Lung (tissue), 12 donors: ENCODE results near the gene RNF167. TPM values are rescaled to one million over a fixed set of nuclear protein-coding genes. Genes with fewer than 3 reads are reported as not detected.

Source experiments
- ATAC-seq: fragments of 200-7000 bp; cut with Tn5 transposase; one replicate; pipeline ENCODE4 v1.9.1; 2020; ENCODE audit warnings: moderate number of reproducible peaks; ENCODE audit not compliant: insufficient read depth, low FRiP score
- DNase-seq, 3 donors: peaks; one replicate each; pipeline ENCODE4 v3.0.0-alpha.2; 2013 to 2017
- H3K27ac ChIP-seq, 2 donors: one replicate each; pipeline ENCODE4 v1.5.1; 2013; ENCODE audit warnings: mild to moderate bottlenecking in 2 of 2, moderate library complexity in 2 of 2, control low read depth in 1 of 2, inconsistent platforms in 1 of 2, low read depth in 1 of 2, low read length in 1 of 2
- H3K27me3 ChIP-seq, 3 donors: one replicate each; pipeline ENCODE4 v1.5.1; 2013; ENCODE audit warnings: low read length in 2 of 3; ENCODE audit not compliant: control insufficient read depth in 3 of 3, insufficient read depth in 3 of 3
- H3K36me3 ChIP-seq, 4 donors: one replicate each; pipeline ENCODE4 v1.5.1; 2013; ENCODE audit warnings: low read length in 4 of 4, mild to moderate bottlenecking in 1 of 4, moderate library complexity in 1 of 4; ENCODE audit not compliant: control insufficient read depth in 4 of 4, insufficient read depth in 4 of 4
- H3K4me1 ChIP-seq, 5 donors: one replicate each; pipeline ENCODE4 v1.5.1; 2013; ENCODE audit warnings: low read length in 5 of 5, mild to moderate bottlenecking in 2 of 5, moderate library complexity in 1 of 5; ENCODE audit not compliant: control insufficient read depth in 5 of 5, insufficient read depth in 5 of 5
- H3K4me3 ChIP-seq: one replicate; pipeline ENCODE4 v1.5.1; 2013; ENCODE audit warnings: mild to moderate bottlenecking, control low read depth, moderate library complexity
- H3K9ac ChIP-seq, 2 donors: one replicate each; pipeline ENCODE4 v1.5.1; 2013; ENCODE audit warnings: low read length in 2 of 2, control low read depth in 1 of 2; ENCODE audit not compliant: insufficient read depth in 1 of 2
- H3K9me3 ChIP-seq, 4 donors: one replicate each; pipeline ENCODE4 v1.5.1; 2013; ENCODE audit warnings: low read length in 3 of 4, mild to moderate bottlenecking in 1 of 4, moderate library complexity in 1 of 4; ENCODE audit not compliant: control insufficient read depth in 4 of 4, insufficient read depth in 3 of 4
- WGBS, 2 donors: extraction: QIAGEN DNeasy Blood & Tissue Kit; methylation state at CpG; one replicate each; pipeline ENCODE4 v1.1.7; 2013; 5-methylcytosine and 5-hydroxymethylcytosine counted together
- polyA plus RNA-seq, 2 donors: library from polyadenylated mRNA; stranded (reverse); fragments of 200-250 nt; gene quantifications; one replicate each; pipeline ENCODE4 v1.2.1, GENCODE V29; 2013
- total RNA-seq, 2 donors: library from RNA; depleted of rRNA in 1 of 2; stranded (reverse); fragments of >200 nt in 1 of 2; gene quantifications; one replicate each; pipeline ENCODE4 v1.2.1, GENCODE V29; 2014 to 2021
- TF ChIP-seq, protein P1 (sequence below): IDR thresholded peaks from 2 replicates; pipeline ENCODE4 v1.5.1; 2012; ENCODE audit warnings: mild to moderate bottlenecking; ENCODE audit errors: control extremely low read depth, extremely low read depth
- donor health status: control.
- donor health status: control.
- donor health status: Bipolar disorder and iron deficiency.
- donor health status: healthy.
- donor health status: DM: yes; HTN: yes; CAD: no.

Gene RNF167
- total and polyA plus RNA-seq, 4 donors, result 30.8 to 142 (median 97.0) TPM

DNA sequence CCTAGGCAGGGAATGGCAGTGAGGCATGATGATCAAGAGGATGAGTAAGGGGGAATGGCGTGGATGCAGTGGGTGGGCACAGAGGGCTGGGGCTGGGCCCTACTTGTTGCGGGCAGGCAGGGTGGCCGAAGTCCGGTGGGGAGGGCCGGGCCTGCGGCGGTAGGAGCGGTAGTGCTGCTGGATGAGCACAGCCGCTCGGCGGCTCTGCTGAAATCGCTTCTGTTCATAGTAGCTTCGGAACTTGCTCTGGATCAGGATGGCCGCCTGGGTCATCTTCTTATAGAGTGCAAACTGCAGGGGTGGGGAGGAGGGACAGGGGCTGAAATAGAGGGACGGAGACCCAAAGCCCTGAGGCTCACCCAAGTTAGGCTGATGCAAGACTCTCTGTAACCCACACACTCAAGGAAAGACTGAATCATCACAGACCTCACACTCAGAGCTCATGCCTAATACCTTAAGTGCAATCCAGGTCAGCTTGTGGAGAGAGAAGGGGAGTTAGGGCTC is 29.0 kb downstream of the RNF167 start:
- no peaks in the 10 kb centered on the region for H3K27me3 ChIP-seq
- no peak for ATAC-seq
- H3K4me3 ChIP-seq, result no peak overlapping the region
- H3K27ac ChIP-seq, result peak overlapping the region; percentile 76 to 93
- TF ChIP-seq, protein P1, sequence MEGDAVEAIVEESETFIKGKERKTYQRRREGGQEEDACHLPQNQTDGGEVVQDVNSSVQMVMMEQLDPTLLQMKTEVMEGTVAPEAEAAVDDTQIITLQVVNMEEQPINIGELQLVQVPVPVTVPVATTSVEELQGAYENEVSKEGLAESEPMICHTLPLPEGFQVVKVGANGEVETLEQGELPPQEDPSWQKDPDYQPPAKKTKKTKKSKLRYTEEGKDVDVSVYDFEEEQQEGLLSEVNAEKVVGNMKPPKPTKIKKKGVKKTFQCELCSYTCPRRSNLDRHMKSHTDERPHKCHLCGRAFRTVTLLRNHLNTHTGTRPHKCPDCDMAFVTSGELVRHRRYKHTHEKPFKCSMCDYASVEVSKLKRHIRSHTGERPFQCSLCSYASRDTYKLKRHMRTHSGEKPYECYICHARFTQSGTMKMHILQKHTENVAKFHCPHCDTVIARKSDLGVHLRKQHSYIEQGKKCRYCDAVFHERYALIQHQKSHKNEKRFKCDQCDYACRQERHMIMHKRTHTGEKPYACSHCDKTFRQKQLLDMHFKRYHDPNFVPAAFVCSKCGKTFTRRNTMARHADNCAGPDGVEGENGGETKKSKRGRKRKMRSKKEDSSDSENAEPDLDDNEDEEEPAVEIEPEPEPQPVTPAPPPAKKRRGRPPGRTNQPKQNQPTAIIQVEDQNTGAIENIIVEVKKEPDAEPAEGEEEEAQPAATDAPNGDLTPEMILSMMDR, result no peak
- peaks cover 4 to 36% (median 16%) of the 10 kb centered on the region in 4 donors for H3K36me3 ChIP-seq
- no peak for DNase-seq
- H3K9ac ChIP-seq, result no peak overlapping the region
- H3K9me3 ChIP-seq, result no peaks in the 10 kb centered on the region
- peaks cover 4 to 21% (median 11%) of the 10 kb centered on the region in 5 donors for H3K4me1 ChIP-seq
- WGBS, 2 donors, result 78 to 80% methylated on average over 15 of the region's 15 CpGs

DNA sequence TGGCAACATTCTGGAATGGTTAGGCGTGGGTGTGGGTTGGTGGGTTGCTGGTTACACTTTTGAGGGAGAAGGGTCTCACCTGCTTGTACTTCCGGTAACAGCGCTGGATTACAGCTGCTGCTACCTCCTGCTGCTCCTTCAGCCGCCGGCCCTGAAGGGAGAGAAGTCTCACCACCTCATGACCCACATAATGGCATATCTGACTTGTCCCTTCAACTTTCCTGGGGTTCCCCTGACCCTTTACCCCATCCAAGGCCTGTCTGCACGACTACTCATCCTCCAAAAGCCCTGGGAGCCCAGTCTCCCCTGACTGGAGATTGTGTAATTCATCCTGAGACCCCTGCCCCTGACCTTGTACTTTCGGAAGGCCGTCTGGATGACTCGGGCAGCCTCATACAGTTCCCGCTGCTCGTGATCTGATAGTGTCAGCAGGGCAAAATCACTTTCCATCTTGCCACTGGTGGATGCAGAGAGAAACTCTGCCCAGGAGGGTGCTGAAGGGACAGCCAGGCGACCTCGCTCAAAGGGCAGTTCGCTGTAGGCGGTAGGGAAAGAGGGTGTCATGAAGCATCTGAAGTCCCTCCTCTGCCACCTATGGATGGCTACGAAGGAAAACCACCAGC is 29.6 kb downstream of the RNF167 start:
- WGBS, 2 donors, result 84 to 89% methylated on average over 16 of the region's 16 CpGs
- peak in 1 of 3 donors; percentile 9 for DNase-seq
- Histone ChIP-seq H3K4me3 (no peak overlapping the region), H3K36me3 (peaks cover 4 to 38% (median 17%) of the 10 kb centered on the region in 4 donors), H3K9me3 (no peaks in the 10 kb centered on the region), H3K9ac (no peak overlapping the region), H3K27me3 (no peaks in the 10 kb centered on the region), H3K27ac (peak overlapping the region; percentile 39 to 76), H3K4me1 (peaks cover 4 to 21% (median 11%) of the 10 kb centered on the region in 5 donors)
- no peak for ATAC-seq
- TF ChIP-seq, protein P1, result no peak

DNA sequence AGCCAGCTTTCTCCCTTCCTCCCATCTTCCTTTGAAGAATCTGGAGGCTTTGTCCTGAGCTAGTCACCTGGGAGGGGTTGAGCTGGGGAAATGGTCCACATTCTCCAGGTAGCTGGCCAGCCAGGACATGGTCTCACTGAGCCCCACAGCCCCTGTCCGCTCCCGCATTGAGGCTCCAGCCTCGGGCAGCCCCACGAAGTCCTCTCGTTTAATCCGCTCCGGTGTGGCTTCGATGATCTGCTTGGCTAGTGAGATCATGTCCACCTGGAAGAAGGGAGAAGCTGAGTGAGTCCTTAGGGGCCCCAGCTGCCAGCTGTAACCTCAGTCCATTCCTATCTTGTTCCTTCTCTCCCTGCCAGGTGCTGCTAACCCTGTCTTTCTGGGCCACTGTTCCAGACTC is 30.2 kb downstream of the RNF167 start:
- DNase-seq (no peak), ATAC-seq (no peak)
- Histone ChIP-seq H3K9me3 (no peaks in the 10 kb centered on the region), H3K4me1 (peaks cover 4 to 21% (median 16%) of the 10 kb centered on the region in 5 donors), H3K27ac (peak overlapping the region in 1 of 2 donors; percentile 76), H3K9ac (no peak overlapping the region), H3K36me3 (peaks cover 4 to 41% (median 15%) of the 10 kb centered on the region in 4 donors), H3K4me3 (no peak overlapping the region), H3K27me3 (no peaks in the 10 kb centered on the region)
- TF ChIP-seq, protein P1, result no peak
- WGBS, 2 donors, result 94 to 97% methylated on average over 8 of the region's 8 CpGs
